Peyer's patch (tissue), 4 donors: Measurements from ENCODE around the gene NLGN1.

Experiments
- CTCF ChIP-seq, 6 experiments: fragments of 450-650 bp in 4 of 6; fragments of 200-600 bp in 2 of 6; sonication (generic) in 1 of 6; IDR thresholded peaks; one replicate each; pipeline ENCODE4 v1.5.1; 2017 to 2019; ENCODE audit warnings: antibody characterized with exemption in 6 of 6, mild to moderate bottlenecking in 3 of 6, moderate library complexity in 1 of 6
- POLR2A ChIP-seq, 2 donors: fragments of 450-650 bp; IDR thresholded peaks; one replicate each; pipeline ENCODE4 v1.5.1; 2017; ENCODE audit warnings: antibody characterized with exemption in 2 of 2, mild to moderate bottlenecking in 2 of 2, moderate library complexity in 2 of 2

- no peak for TF ChIP-seq CTCF (IDR thresholded peaks at IDR 0.05)
- no peak for TF ChIP-seq POLR2A (IDR thresholded peaks at IDR 0.05)
These were observed 310.6 kb downstream of the NLGN1 start for GRCh38 chr3:173708191-173708590.
